ENCODE data around the gene REEP1.

DNA sequence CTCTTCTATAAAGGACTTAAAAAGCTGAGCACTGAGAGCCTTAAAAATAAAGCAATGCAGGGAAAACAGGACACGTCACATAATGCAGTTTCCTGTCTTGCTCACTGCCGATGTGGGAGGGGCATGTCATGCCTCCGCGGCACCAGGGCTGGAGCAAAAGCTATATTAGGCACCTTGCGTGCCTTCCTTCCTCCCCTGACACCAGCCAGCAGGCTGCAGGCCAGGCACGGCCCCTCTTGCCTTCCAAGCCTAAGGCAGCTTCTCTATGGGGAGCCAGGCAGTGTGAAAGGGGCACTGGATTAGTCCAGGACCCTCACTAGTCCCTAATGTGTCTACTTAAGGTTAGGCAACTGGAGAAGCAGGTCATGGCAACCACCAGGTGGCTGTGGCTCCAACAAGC lies 111.8 kb downstream of the REEP1 start:
- TF ChIP-seq CTCF (optimal IDR thresholded peaks at IDR 0.05 in 1 of 3, IDR thresholded peaks at IDR 0.05 in 1 of 3, conservative IDR thresholded peaks at IDR 0.05 in 1 of 3; ENCODE audit: extremely low read depth in 1 of 3, insufficient read depth in 2 of 3, low read length in 3 of 3) = no peak
- no peak for TF ChIP-seq EZH2 (IDR thresholded peaks at IDR 0.05; ENCODE audit: low read length)

Data from keratinocyte (primary cell).